ENCODE measurements around the gene FOCAD. TPM values are rescaled to one million over a fixed set of nuclear protein-coding genes. Genes with fewer than 3 reads are reported as not detected.
A peak's percentile ranks its signal among the peaks of the same experiment; 100 is the strongest.

The FOCAD gene
- total RNA-seq (2014; rRNA removed) (35.1 and 38.4 TPM in 2 replicates), Bru-seq, nascent RNA (percentile 79 among the genes with signal in this experiment), BruChase-seq, experiment 1, labeled RNA remaining after a 6-hour chase (percentile 61 among the genes with signal in this experiment), BruChase-seq, experiment 2, labeled RNA remaining after a 2-hour chase (percentile 70 among the genes with signal in this experiment)
- long read RNA-seq, full-length matches to known transcripts, result 11 of 381 reads
- long read RNA-seq, partial matches to known transcripts, result 321 of 381 reads
- long read RNA-seq, other reads (novel, unspliced or antisense), result 49 of 381 reads

GRCh38 chr9:20684035-20684874 is at the start of gene FOCAD:
Gene FOCAD (plus strand): TSS chr9:20684259. CDS start chr9:20715354, 31,095 bp downstream.
- Histone ChIP-seq H4K20me1 (ENCODE audit: low read length) (peaks cover 15% of the 10 kb centered on the region; the same call in 1 of the 2 replicates), H3F3A (ENCODE audit: low read length, unreplicated experiment) (peaks cover 6% of the 10 kb centered on the region), H3K9me2 (replicated peaks; ENCODE audit: low read length) (no peaks in the 10 kb centered on the region), H3K27me3 (ENCODE audit: low read length) (no peaks in the 10 kb centered on the region), H3K36me3 (ENCODE audit: low read depth, low read length) (peaks cover 3% of the 10 kb centered on the region; the same call in 1 of the 2 replicates), H3K27ac (ENCODE audit: low read length) (peak within 1 kb of the TSS; percentile 89), H3K4me2 (ENCODE audit: low read length) (peak within 1 kb of the TSS; percentile 97), H3K4me1 (ENCODE audit: insufficient read depth, low read length) (peaks cover 23% of the 10 kb centered on the region), H3K79me2 (ENCODE audit: low read length) (peaks cover 51% of the 10 kb centered on the region), H3K9ac (ENCODE audit: low read length) (peak within 1 kb of the TSS; percentile 96), H3K9me3 (ENCODE audit: low read length) (no peaks in the 10 kb centered on the region), H2AFZ (ENCODE audit: low read length) (peak within 1 kb of the TSS; percentile 56), H3K4me3 (ENCODE audit: low read length) (peak within 1 kb of the TSS; percentile 92)
- BruUV-seq (replicated peaks), result no TSS peak
- peak; percentile 93 for DNase-seq
- POLR2A ChIA-PET (ENCODE audit: unreplicated experiment), result interaction anchor here (0.5 to 1.0 kb wide), 5 partner anchors 40 to 699 kb away, joined by 3 to 5 read pairs (median 4); no protein-coding TSS in a partner anchor
- no peak for TF ChIP-seq CTCF (conservative IDR thresholded peaks at IDR 0.05; ENCODE audit: low read depth, low read length)
- peak; percentile 85 for TF ChIP-seq EZH2phosphoT487 (IDR thresholded peaks at IDR 0.05; ENCODE audit: borderline replicate concordance, low read length)
- TF ChIP-seq EZH2 (IDR thresholded peaks at IDR 0.05; ENCODE audit: low read length, unreplicated experiment), result no peak
- peak; percentile 98 for ATAC-seq
- CTCF ChIA-PET, result no interaction called here
- intact Hi-C loops (cut with micrococcal nuclease), result loop anchor here (1.0 kb wide), 1 partner anchor 60 kb away; no protein-coding TSS in a partner anchor

GRCh38 chr9:20634895-20635294 is 49.2 kb upstream of the FOCAD start:
- Histone ChIP-seq H3K36me3 (ENCODE audit: low read depth, low read length) (no peaks in the 10 kb centered on the region), H3K9me3 (ENCODE audit: low read length) (no peaks in the 10 kb centered on the region), H3K27ac (ENCODE audit: low read length) (no peak overlapping the region), H3K27me3 (ENCODE audit: low read length) (no peaks in the 10 kb centered on the region), H3K4me3 (ENCODE audit: low read length) (no peak overlapping the region), H4K20me1 (ENCODE audit: low read length) (no peaks in the 10 kb centered on the region), H3K9me2 (replicated peaks; ENCODE audit: low read length) (no peaks in the 10 kb centered on the region), H3K79me2 (ENCODE audit: low read length) (no peaks in the 10 kb centered on the region), H3K4me1 (ENCODE audit: insufficient read depth, low read length) (0 out of 2 replicates have a peak, but pooled peaks cover 5% of the 10 kb centered on the region), H3F3A (ENCODE audit: low read length, unreplicated experiment) (no peaks in the 10 kb centered on the region), H3K9ac (ENCODE audit: low read length) (no peak overlapping the region), H3K4me2 (ENCODE audit: low read length) (no peak overlapping the region), H2AFZ (ENCODE audit: low read length) (no peak overlapping the region)
- ATAC-seq, result no peak
- ChIA-PET CTCF (no interaction called here), POLR2A (ENCODE audit: unreplicated experiment) (no interaction called here)
- intact Hi-C loops (cut with micrococcal nuclease), result no loop called here
- TF ChIP-seq EZH2 (IDR thresholded peaks at IDR 0.05; ENCODE audit: low read length, unreplicated experiment) (no peak), EZH2phosphoT487 (IDR thresholded peaks at IDR 0.05; ENCODE audit: borderline replicate concordance, low read length) (no peak), CTCF (conservative IDR thresholded peaks at IDR 0.05; ENCODE audit: low read depth, low read length) (no peak)
- DNase-seq, result no peak
- BruUV-seq (replicated peaks), result no TSS peak

Measured in PC-3 (cell line).